BE2C (cell line): ENCODE data around the gene ATP8B1.

Experiments used
- DNase-seq: peaks from one replicate; pipeline ENCODE4 v3.0.0-alpha.2; 2020
- H3K27me3 ChIP-seq: fragments of 250-450 bp; sonication (Bioruptor Pico); 2 replicates; pipeline ENCODE4 v1.5.1; 2020; ENCODE audit warnings: mild to moderate bottlenecking
- H3K36me3 ChIP-seq: fragments of 250-450 bp; sonication (Bioruptor Pico); 2 replicates; pipeline ENCODE4 v1.5.1; 2020; ENCODE audit warnings: mild to moderate bottlenecking
- H3K4me1 ChIP-seq: fragments of 250-450 bp; sonication (Bioruptor Pico); 2 replicates; pipeline ENCODE4 v1.5.1; 2020
- H3K4me3 ChIP-seq: 2 replicates; pipeline ENCODE4 v1.5.1; 2011; ENCODE audit warnings: low read depth, low read length
- H3K9me3 ChIP-seq: fragments of 250-450 bp; sonication (Bioruptor Pico); 2 replicates; pipeline ENCODE4 v1.5.1; 2020
- TF ChIP-seq, protein P1 (sequence below): IDR thresholded peaks from 2 replicates; pipeline ENCODE4 v1.5.1; 2012; ENCODE audit warnings: mild to moderate bottlenecking, low read depth, low read length

The ATP8B1 gene

DNA sequence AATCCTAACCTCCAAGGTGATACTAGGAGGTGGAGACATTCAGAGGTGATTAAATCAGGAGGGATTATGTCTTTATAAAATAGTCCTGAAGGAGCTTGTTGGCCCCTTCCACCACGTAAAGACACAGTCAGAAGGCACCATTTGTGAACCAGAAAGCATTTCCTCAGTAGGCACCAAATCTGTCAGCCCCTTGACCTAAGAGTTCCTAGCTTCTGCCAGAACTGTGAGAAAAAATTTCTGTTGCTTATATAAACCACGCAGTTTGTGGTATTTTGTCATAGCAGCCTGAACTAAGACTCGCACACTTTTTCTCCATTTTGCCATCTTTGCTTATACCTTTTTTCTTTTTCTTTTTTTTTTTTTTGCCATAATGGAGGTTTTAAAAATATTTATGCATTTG, 162.9 kb downstream of the ATP8B1 start:
- no peaks in the 10 kb centered on the region for H3K4me1 ChIP-seq
- no peak for DNase-seq
- no peaks in the 10 kb centered on the region for H3K9me3 ChIP-seq
- H3K27me3 ChIP-seq, result no peaks in the 10 kb centered on the region
- H3K36me3 ChIP-seq, result no peaks in the 10 kb centered on the region
- TF ChIP-seq, protein P1, sequence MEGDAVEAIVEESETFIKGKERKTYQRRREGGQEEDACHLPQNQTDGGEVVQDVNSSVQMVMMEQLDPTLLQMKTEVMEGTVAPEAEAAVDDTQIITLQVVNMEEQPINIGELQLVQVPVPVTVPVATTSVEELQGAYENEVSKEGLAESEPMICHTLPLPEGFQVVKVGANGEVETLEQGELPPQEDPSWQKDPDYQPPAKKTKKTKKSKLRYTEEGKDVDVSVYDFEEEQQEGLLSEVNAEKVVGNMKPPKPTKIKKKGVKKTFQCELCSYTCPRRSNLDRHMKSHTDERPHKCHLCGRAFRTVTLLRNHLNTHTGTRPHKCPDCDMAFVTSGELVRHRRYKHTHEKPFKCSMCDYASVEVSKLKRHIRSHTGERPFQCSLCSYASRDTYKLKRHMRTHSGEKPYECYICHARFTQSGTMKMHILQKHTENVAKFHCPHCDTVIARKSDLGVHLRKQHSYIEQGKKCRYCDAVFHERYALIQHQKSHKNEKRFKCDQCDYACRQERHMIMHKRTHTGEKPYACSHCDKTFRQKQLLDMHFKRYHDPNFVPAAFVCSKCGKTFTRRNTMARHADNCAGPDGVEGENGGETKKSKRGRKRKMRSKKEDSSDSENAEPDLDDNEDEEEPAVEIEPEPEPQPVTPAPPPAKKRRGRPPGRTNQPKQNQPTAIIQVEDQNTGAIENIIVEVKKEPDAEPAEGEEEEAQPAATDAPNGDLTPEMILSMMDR, result no peak
- H3K4me3 ChIP-seq, result no peak overlapping the region

DNA sequence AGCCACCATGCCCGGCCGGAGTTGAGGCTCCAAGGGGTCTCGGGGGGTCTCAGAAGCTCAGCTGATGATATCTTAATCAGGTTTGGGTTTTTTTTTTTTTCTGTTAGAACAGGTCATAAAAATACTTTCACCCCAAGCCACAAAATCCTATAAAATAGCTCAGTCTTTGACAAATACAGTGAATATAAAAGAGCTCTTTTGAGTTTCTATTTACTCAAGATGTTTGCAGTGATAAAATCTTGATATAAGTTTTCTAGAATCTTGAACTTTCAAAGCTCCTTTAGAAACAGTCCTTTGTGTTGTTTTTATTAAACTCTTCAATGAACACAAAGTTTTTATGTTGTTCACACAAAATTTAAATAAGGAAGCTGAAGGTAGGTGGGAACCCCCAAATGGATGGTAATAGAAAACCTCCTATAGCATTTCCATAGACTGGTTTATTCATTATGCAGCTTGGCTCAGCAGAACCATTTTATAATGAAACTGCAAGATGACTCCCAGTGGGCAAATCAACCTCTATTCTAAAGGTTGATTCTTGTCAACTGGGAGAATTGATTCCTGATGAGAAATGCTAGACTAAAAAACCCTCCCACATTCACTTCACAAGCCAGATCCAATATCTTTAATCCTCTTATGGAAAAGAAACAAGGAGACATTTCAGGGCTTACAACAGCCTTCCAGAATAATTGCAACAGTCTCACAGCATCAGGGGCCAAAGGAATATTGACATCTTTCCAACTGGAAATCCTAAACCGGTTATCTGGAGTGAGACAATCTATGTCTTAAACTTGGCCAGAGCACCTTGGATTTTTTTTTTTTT, 167.9 kb downstream of the ATP8B1 start:
- TF ChIP-seq, protein P1, result no peak
- Histone ChIP-seq H3K27me3 (no peaks in the 10 kb centered on the region), H3K4me1 (no peaks in the 10 kb centered on the region), H3K36me3 (no peaks in the 10 kb centered on the region), H3K4me3 (no peak overlapping the region), H3K9me3 (no peaks in the 10 kb centered on the region)
- DNase-seq, result no peak

- Histone ChIP-seq H3K4me1 (no peaks in the 10 kb centered on the region), H3K4me3 (no peak overlapping the region), H3K9me3 (no peaks in the 10 kb centered on the region), H3K27me3 (no peaks in the 10 kb centered on the region), H3K36me3 (no peaks in the 10 kb centered on the region)
- DNase-seq, result no peak
- TF ChIP-seq, protein P1, result no peak
Measured at GRCh38 chr18:57631697-57632096, 171.4 kb downstream of the ATP8B1 start.

DNA sequence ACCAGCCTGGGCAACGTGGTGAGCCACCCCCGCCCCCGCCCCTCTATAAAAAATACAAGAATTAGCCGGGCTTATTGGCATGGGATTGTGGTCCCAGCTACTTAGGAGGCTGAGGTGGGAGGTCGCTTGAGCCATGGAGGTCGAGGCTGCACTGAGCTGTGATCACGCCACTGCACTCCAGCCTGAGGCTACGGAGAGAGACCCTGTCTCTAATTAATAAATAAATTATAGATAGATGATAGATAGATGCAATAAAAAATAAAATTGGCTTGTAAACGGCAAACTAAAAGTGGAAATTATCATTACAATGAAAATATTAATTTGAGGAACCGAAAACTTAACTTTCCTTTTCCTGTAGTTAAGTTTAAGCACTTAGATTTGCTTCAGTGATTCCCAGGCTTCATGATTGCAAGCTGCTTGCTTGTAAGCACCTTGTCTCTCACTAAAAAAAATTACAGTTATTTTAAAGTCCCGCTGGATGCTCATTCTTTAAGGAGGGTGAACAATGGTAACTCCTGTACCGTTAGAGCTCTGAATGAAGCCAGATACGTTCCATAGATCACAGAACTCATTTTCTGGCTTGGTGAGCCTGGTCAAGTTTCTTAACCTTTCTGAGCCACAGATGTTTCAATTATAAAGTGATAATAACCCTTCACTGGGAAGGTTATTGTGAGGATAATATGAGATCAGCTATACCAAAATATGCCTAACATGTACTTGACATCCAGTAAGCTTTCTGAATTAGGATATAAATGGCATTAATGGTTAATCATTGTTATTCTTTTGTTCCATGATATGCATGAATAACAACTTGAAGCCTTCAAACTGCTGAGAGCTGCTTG, 172.1 kb downstream of the ATP8B1 start:
- Histone ChIP-seq H3K27me3 (no peaks in the 10 kb centered on the region), H3K36me3 (no peaks in the 10 kb centered on the region), H3K9me3 (no peaks in the 10 kb centered on the region), H3K4me1 (no peaks in the 10 kb centered on the region), H3K4me3 (peak overlapping the region; percentile 70)
- TF ChIP-seq, protein P1, result no peak
- no peak for DNase-seq

DNA sequence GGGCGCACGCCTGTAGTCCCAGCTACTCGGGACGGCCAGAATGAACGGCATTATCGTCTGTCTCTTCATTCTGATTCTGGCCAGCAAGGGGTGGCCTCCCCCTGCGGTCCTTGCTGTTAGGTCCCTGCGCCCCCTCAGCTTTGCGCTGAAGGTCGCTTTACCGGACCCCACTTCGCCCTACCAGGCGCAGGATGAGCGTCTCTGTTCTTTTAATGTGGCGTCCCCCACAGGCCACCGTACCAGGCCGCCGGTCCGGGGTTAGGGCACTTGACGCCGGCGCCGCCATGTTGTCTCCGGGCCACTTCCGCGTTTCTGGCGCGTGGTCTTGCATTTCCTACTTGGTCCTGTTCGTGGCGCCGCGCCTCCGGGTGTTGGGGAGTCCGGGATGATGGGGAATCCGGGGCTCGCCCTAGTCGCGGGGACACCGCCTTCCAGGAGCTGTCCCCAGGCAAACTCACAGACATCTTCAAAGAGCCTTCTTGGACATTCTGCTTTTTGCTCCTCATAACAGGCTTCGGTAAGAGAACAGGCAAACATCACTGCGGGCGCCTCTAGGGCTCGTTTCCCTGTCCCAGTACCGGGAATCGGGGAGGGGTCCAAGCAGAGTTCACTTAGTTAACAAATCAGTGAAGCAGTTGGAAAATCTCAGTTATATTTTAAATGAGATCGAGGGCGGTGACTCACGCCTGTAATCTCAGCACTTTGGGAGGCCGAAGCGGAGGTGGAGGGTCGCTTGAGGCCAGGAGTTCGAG, 172.9 kb downstream of the ATP8B1 start:
- TF ChIP-seq, protein P1, result peak; percentile 49
- no peaks in the 10 kb centered on the region for H3K27me3 ChIP-seq
- DNase-seq, result peak; percentile 88
- H3K4me3 ChIP-seq, result peak overlapping the region; percentile 70
- H3K4me1 ChIP-seq, result no peaks in the 10 kb centered on the region
- no peaks in the 10 kb centered on the region for H3K9me3 ChIP-seq
- H3K36me3 ChIP-seq, result no peaks in the 10 kb centered on the region
